Measurements from ENCODE around the gene ALPK3. TPM values are rescaled to one million over a fixed set of nuclear protein-coding genes. Genes with fewer than 3 reads are reported as not detected.

Gene ALPK3
- total RNA-seq, 6 experiments from 2014 or later, result 0.05 to 0.60 (median 0.26) TPM

DNA sequence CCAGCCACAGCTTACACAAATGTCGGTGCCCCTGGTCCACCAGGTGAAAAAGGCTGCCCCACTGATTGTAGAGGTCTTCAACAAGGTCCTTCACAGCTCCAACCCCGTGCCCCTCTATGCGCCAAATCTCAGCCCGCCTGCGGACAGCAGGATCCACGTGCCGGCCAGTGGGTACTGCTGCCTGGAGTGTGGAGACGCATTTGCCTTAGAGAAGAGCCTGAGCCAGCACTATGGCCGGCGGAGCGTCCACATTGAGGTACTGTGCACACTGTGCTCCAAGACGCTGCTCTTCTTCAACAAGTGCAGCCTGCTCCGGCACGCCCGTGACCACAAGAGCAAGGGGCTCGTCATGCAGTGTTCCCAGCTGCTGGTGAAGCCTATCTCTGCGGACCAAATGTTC lies 32.9 kb upstream of the ALPK3 start:
- DNase-seq, result no peak
- Mint-ChIP-seq H3K36me3 (ENCODE audit: low read depth) (peaks cover 25% of the 10 kb centered on the region), H3K4me1 (ENCODE audit: low read depth) (peaks cover 13% of the 10 kb centered on the region; the same call in 1 of the 2 replicates), H3K4me3 (no peak overlapping the region), H3K9me3 (no peaks in the 10 kb centered on the region), H3K27me3 (ENCODE audit: insufficient read depth) (no peaks in the 10 kb centered on the region; the same call in 1 of the 2 replicates), H3K27ac (no peak overlapping the region)
- TF ChIP-seq CTCF (IDR thresholded peaks at IDR 0.05), result no peak

DNA sequence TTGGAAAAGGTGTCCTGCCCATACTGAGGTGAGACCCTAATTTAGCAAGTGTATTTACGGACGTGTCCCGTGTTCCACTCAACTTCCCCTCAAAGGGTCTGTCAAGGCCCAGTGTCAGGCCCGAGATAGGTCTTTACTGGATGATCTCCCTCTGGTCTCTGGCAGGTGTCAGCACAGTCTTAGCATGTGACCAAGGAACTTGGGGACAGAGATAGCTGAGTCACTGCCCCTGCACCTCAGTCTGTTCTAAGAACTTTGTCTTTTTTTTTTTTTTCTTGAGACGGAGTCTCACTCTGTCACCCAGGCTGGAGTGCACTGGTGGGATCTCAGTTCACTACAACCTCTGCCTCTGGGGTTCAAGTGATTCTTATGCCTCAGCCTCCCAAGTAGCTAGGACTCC lies 32.1 kb upstream of the ALPK3 start:
- peaks cover 13% of the 10 kb centered on the region; the same call in 1 of the 2 replicates for H3K4me1 Mint-ChIP-seq (ENCODE audit: low read depth)
- no peak for DNase-seq
- TF ChIP-seq CTCF (IDR thresholded peaks at IDR 0.05), result no peak
- H3K4me3 Mint-ChIP-seq, result no peak overlapping the region
- H3K27ac Mint-ChIP-seq, result 0 out of 2 replicates have a peak overlapping the region, but pooled peaks have one; percentile 12
- H3K9me3 Mint-ChIP-seq, result no peaks in the 10 kb centered on the region
- H3K36me3 Mint-ChIP-seq (ENCODE audit: low read depth), result peaks cover 19% of the 10 kb centered on the region
- no peaks in the 10 kb centered on the region; the same call in 1 of the 2 replicates for H3K27me3 Mint-ChIP-seq (ENCODE audit: insufficient read depth)

- Mint-ChIP-seq H3K27me3 (ENCODE audit: insufficient read depth) (no peaks in the 10 kb centered on the region; the same call in 1 of the 2 replicates), H3K36me3 (ENCODE audit: low read depth) (peaks cover 32% of the 10 kb centered on the region), H3K4me3 (no peak overlapping the region), H3K9me3 (no peaks in the 10 kb centered on the region), H3K4me1 (ENCODE audit: low read depth) (peaks cover 28% of the 10 kb centered on the region), H3K27ac (peak overlapping the region; percentile 13; the same call in 1 of the 2 replicates)
- DNase-seq, result no peak
- TF ChIP-seq CTCF (IDR thresholded peaks at IDR 0.05), result no peak
These were observed 28.7 kb upstream of the ALPK3 start for GRCh38 chr15:84788500-84788899.

DNA sequence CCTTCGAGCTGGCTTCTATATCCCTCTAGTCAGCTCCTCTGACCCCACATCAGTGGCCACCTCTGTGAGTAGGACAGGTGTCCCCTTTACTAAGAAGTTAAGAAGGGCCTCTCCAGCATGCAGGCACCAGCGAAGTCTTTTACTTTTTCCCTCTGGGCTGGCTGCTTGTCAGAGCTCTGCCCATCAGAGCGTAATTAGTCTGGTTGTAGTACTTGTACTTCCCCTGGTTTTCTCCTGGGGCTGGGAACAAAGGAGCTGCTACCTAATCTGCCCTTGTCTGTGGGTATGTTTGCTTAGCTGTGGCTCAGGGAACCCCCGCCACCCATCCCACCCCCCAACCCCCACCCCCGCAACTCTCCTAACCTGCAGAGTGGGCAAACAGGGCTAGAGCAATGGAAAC lies 27.4 kb upstream of the ALPK3 start:
- no peak for TF ChIP-seq CTCF (IDR thresholded peaks at IDR 0.05)
- no peak overlapping the region for H3K27ac Mint-ChIP-seq
- no peak for DNase-seq
- H3K27me3 Mint-ChIP-seq (ENCODE audit: insufficient read depth), result no peaks in the 10 kb centered on the region; the same call in 1 of the 2 replicates
- H3K9me3 Mint-ChIP-seq, result no peaks in the 10 kb centered on the region
- H3K36me3 Mint-ChIP-seq (ENCODE audit: low read depth), result peaks cover 33% of the 10 kb centered on the region
- no peak overlapping the region for H3K4me3 Mint-ChIP-seq
- H3K4me1 Mint-ChIP-seq (ENCODE audit: low read depth), result peaks cover 28% of the 10 kb centered on the region

DNA sequence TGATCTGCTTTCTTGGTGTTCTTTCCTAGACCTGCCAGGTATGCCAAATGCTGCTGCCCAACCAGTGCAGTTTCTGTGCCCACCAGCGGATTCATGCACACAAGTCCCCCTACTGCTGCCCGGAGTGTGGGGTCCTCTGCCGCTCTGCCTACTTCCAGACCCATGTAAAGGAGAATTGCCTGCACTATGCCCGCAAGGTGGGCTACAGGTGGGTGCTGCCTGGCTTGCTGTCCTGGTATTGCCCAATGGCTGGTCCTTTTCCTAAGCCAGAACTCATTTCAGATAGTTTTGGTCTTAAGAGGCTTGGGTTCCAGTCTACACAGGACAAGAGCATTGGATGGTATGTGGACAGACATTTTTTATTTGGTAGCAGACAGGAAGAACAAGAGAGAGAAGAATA lies 26.5 kb upstream of the ALPK3 start:
- Mint-ChIP-seq H3K9me3 (no peaks in the 10 kb centered on the region), H3K4me3 (no peak overlapping the region), H3K4me1 (ENCODE audit: low read depth) (peaks cover 29% of the 10 kb centered on the region), H3K27me3 (ENCODE audit: insufficient read depth) (no peaks in the 10 kb centered on the region; the same call in 1 of the 2 replicates), H3K27ac (no peak overlapping the region), H3K36me3 (ENCODE audit: low read depth) (peaks cover 24% of the 10 kb centered on the region)
- DNase-seq, result no peak
- TF ChIP-seq CTCF (IDR thresholded peaks at IDR 0.05), result no peak

DNA sequence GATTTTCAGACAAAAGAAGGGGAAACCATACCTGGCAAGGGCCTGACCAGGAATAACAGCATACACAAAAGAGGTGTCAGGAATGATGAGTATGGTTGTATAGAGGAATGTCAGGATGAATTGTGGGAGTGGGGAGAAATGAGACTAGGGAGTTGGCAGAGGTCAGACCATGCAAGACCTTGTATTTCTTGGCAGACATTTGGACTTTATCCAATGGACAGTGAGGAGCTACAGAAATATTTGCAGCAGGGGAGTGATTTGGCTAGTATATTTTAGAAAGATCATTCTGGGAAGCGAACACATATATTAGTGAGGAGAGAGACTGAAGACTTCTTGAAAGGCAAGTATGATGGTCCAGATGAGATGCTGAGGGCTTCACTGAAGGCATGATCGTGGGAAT lies 25.4 kb upstream of the ALPK3 start:
- H3K4me1 Mint-ChIP-seq (ENCODE audit: low read depth), result peaks cover 36% of the 10 kb centered on the region
- no peaks in the 10 kb centered on the region for H3K9me3 Mint-ChIP-seq
- DNase-seq, result no peak
- TF ChIP-seq CTCF (IDR thresholded peaks at IDR 0.05), result no peak
- no peak overlapping the region for H3K4me3 Mint-ChIP-seq
- H3K27me3 Mint-ChIP-seq (ENCODE audit: insufficient read depth), result no peaks in the 10 kb centered on the region
- peaks cover 29% of the 10 kb centered on the region for H3K36me3 Mint-ChIP-seq (ENCODE audit: low read depth)
- no peak overlapping the region; the same call in 1 of the 2 replicates for H3K27ac Mint-ChIP-seq

Measured in HFFc6 (cell line).